ENCODE measurements around the gene ANTKMT. TPM values are rescaled to one million over a fixed set of nuclear protein-coding genes. Genes with fewer than 3 reads are reported as not detected.
A peak's percentile ranks its signal among the peaks of the same experiment; 100 is the strongest.

The ANTKMT gene, protein sequence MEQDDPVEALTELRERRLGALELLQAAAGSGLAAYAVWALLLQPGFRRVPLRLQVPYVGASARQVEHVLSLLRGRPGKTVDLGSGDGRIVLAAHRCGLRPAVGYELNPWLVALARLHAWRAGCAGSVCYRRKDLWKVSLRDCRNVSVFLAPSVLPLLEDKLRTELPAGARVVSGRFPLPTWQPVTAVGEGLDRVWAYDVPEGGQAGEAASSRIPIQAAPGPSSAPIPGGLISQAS
- total RNA-seq: 26.0 TPM

DNA sequence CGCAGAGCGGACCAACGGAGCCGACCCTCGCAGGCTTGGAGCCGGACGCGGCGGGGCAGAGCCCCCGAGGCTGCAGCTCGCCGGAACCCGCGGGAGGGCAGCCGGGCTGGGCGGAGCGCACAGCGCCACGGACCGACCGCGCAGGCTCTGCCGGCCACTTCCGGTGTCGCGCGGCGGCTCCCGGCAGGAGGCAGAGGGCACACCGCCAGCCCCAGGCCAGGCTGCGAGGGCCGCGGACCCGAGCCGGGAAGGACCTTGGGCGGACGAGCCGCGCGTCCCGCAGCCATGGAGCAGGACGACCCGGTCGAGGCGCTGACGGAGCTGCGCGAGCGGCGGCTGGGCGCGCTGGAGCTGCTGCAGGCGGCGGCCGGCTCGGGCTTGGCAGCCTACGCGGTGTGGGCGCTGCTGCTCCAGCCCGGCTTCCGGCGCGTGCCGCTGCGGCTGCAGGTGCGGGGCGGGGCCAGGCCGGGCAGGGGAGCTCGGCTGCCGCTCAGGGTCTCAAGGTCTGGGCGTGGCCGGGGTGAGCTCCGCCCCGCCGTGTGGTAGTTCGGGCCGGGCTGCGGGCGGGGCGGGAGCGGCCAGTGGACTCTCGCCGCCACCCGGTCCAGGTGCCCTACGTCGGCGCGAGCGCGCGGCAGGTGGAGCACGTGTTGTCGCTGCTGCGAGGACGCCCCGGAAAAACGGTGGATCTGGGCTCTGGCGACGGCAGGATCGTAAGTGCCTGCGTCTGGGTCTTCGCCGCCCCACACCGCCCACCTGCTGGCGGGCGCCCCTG lies at the start of gene ANTKMT:
TSS of gene ANTKMT (plus strand) at position 157 of the 775 bp plus-strand sequence. CDS start at position 286, 129 bp downstream.
- H3K27me3 ChIP-seq: no peaks in the 10 kb centered on the region
- peak within 1 kb of the TSS; percentile 84 for H3K27ac ChIP-seq
- H3K4me1 ChIP-seq: peaks cover 35% of the 10 kb centered on the region
- peak in 1 of 2 donors; percentile 6 for TF ChIP-seq POLR2A (IDR thresholded peaks at IDR 0.05)
- TF ChIP-seq POLR2AphosphoS5 (IDR thresholded peaks at IDR 0.05; ENCODE audit: insufficient read depth in 1 of 2, low read depth in 1 of 2): no peak
- TF ChIP-seq, protein P1, sequence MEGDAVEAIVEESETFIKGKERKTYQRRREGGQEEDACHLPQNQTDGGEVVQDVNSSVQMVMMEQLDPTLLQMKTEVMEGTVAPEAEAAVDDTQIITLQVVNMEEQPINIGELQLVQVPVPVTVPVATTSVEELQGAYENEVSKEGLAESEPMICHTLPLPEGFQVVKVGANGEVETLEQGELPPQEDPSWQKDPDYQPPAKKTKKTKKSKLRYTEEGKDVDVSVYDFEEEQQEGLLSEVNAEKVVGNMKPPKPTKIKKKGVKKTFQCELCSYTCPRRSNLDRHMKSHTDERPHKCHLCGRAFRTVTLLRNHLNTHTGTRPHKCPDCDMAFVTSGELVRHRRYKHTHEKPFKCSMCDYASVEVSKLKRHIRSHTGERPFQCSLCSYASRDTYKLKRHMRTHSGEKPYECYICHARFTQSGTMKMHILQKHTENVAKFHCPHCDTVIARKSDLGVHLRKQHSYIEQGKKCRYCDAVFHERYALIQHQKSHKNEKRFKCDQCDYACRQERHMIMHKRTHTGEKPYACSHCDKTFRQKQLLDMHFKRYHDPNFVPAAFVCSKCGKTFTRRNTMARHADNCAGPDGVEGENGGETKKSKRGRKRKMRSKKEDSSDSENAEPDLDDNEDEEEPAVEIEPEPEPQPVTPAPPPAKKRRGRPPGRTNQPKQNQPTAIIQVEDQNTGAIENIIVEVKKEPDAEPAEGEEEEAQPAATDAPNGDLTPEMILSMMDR (IDR thresholded peaks at IDR 0.05): peak in 1 of 3 experiments; percentile 17
- intact Hi-C loops (cut with DNase I): loop anchor here (5.0 kb wide), 1 partner anchor 66 kb away; the partner anchor contains the start of genes CHTF18 and RPUSD1
- H3K36me3 ChIP-seq: no peaks in the 10 kb centered on the region
- DNase-seq (ENCODE audit: extremely low spot score in 2 of 2): no peak
- H3K9me3 ChIP-seq: no peaks in the 10 kb centered on the region
- peak within 1 kb of the TSS; percentile 70 to 92 for H3K4me3 ChIP-seq

DNA sequence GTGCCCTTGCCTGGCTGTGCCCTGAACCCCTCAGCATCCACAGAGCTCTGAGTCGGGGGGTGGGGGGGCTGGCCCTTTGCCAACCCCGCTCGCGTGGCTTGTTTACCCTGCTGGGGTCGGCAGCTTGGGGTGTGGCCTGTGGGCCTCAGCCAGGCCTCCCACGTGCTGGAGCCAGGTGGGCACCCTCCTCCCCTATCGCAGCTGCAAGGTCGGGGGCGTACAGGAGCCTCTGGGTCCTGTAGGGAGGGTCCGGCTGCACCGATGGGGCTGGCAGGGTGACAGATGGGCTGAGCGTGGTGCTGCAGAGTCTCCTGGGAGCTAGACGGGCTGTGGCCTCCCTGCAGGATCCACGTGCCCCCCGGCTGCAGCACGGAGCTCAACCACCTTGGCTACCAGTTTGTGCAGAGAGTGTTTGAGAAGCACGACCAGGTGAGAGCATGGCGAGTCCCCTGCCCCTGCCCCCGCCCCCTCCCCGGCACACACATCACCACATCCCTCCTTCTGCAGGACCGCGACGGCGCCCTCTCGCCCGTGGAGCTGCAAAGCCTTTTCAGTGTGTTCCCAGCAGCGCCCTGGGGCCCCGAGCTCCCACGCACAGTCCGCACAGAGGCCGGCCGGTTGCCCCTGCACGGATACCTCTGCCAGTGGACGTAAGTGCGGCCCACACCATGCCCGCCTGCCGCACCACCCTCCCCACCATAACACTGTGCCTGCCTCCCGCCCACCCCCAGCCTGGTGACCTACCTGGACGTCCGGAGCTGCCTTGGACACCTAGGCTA lies 49.4 kb upstream of the ANTKMT start:
- Histone ChIP-seq H3K27ac (no peak overlapping the region), H3K27me3 (no peaks in the 10 kb centered on the region), H3K36me3 (peaks cover 0 to 42% of the 10 kb centered on the region in 2 donors), H3K4me1 (peaks cover 45% of the 10 kb centered on the region), H3K9me3 (no peaks in the 10 kb centered on the region), H3K4me3 (no peak overlapping the region)
- no peak for DNase-seq (ENCODE audit: extremely low spot score in 2 of 2)
- TF ChIP-seq, protein P1 (IDR thresholded peaks at IDR 0.05): no peak
- no peak for TF ChIP-seq POLR2AphosphoS5 (IDR thresholded peaks at IDR 0.05; ENCODE audit: insufficient read depth in 1 of 2, low read depth in 1 of 2)
- intact Hi-C loops (cut with DNase I): no loop called here

DNA sequence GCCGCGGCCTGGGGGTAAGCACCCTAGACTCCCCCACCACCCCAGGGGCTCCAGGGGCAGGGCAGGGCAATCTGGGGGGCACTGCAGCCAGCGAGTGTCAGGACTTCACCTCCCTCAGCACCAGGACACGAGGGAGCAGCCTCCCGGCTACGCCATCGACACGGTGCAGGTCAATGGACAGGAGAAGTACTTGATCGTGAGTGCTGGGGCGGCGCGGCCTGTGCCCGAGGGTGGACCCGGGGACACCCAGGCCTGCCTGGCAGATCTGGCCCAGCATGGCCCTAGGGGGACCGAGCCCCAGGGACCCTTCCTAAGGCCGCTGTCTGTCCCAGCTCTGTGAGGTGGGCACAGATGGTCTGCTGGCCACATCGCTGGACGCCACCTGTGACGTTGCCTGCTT lies 48.6 kb upstream of the ANTKMT start:
- H3K4me1 ChIP-seq: peaks cover 49% of the 10 kb centered on the region
- no peak overlapping the region for H3K4me3 ChIP-seq
- intact Hi-C loops (cut with DNase I): no loop called here
- H3K36me3 ChIP-seq: peaks cover 0 to 42% of the 10 kb centered on the region in 2 donors
- no peaks in the 10 kb centered on the region for H3K27me3 ChIP-seq
- no peak for TF ChIP-seq POLR2A (IDR thresholded peaks at IDR 0.05)
- TF ChIP-seq, protein P1 (IDR thresholded peaks at IDR 0.05): no peak
- TF ChIP-seq POLR2AphosphoS5 (IDR thresholded peaks at IDR 0.05; ENCODE audit: insufficient read depth in 1 of 2, low read depth in 1 of 2): no peak
- H3K9me3 ChIP-seq: no peaks in the 10 kb centered on the region
- no peak overlapping the region for H3K27ac ChIP-seq
- no peak for DNase-seq (ENCODE audit: extremely low spot score in 2 of 2)

DNA sequence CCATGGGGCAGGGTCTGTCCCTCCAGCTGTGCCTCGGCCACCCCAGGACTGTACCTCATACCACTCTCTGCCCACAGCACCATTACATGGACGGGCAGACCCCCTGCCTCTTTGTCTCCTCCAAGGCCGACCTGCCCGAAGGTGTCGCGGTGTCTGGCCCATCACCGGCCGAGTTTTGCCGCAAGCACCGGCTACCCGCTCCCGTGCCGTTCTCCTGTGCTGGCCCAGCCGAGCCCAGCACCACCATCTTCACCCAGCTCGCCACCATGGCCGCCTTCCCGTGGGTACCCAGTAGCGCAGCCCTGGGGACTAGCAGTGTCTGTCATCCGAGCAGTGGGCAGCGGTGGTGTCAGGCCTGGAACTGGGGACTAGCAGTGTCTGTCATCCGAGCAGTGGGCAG lies 48.1 kb upstream of the ANTKMT start:
- no peak for DNase-seq (ENCODE audit: extremely low spot score in 2 of 2)
- Histone ChIP-seq H3K27ac (no peak overlapping the region), H3K4me3 (no peak overlapping the region), H3K27me3 (no peaks in the 10 kb centered on the region), H3K9me3 (no peaks in the 10 kb centered on the region), H3K4me1 (peaks cover 48% of the 10 kb centered on the region), H3K36me3 (peaks cover 0 to 42% of the 10 kb centered on the region in 2 donors)
- no peak for TF ChIP-seq POLR2AphosphoS5 (IDR thresholded peaks at IDR 0.05; ENCODE audit: insufficient read depth in 1 of 2, low read depth in 1 of 2)
- TF ChIP-seq, protein P1 (IDR thresholded peaks at IDR 0.05): no peak
- TF ChIP-seq POLR2A (IDR thresholded peaks at IDR 0.05): no peak
- intact Hi-C loops (cut with DNase I): no loop called here

Data from vagina (tissue), 2 donors.